ENCODE data around the gene TRIM50.
"Not testable (repeated sequence)": the region's sequence is repeated elsewhere in the genome, so short reads cannot be mapped to it uniquely, and the experiment has no call there.

TRIM50 gene

GRCh38 chr7:73314271-73314670, 13.6 kb downstream of the TRIM50 start:
- H3K9me3 Mint-ChIP-seq, result no peaks in the 10 kb centered on the region
- ATAC-seq (ENCODE audit: low read depth), result no peak

GRCh38 chr7:73313521-73313906, 14.4 kb downstream of the TRIM50 start:
- no peak overlapping the region for H3K27ac Mint-ChIP-seq
- no peaks in the 10 kb centered on the region for H3K9me3 Mint-ChIP-seq
- H3K36me3 Mint-ChIP-seq, result peaks cover 2% of the 10 kb centered on the region
- no peak overlapping the region for H3K4me3 Mint-ChIP-seq
- no peaks in the 10 kb centered on the region for H3K27me3 Mint-ChIP-seq
- H3K4me1 Mint-ChIP-seq, result peaks cover 6% of the 10 kb centered on the region
- ATAC-seq (ENCODE audit: low read depth) (no peak), DNase-seq (ENCODE audit: low spot score in 2 of 2) (no peak)

More at GRCh38 chr7:73314271-73314670, 13.6 kb downstream of the TRIM50 start:
- Mint-ChIP-seq H3K27ac (no peak overlapping the region), H3K36me3 (no peaks in the 10 kb centered on the region), H3K4me3 (no peak overlapping the region), H3K27me3 (no peaks in the 10 kb centered on the region), H3K4me1 (no peaks in the 10 kb centered on the region)
- no peak for DNase-seq (ENCODE audit: low spot score in 2 of 2)

GRCh38 chr7:73312831-73313520, 14.9 kb downstream of the TRIM50 start:
- Mint-ChIP-seq H3K36me3 (peaks cover 2% of the 10 kb centered on the region), H3K4me1 (peaks cover 9% of the 10 kb centered on the region), H3K27ac (no peak overlapping the region), H3K27me3 (no peaks in the 10 kb centered on the region), H3K9me3 (no peaks in the 10 kb centered on the region), H3K4me3 (no peak overlapping the region)
- DNase-seq (ENCODE audit: low spot score in 2 of 2) (no peak), ATAC-seq (ENCODE audit: low read depth) (no peak)

- not testable (repeated sequence) for H3K27me3 Mint-ChIP-seq; ATAC-seq (ENCODE audit: low read depth); H3K27ac Mint-ChIP-seq; DNase-seq (ENCODE audit: low spot score in 2 of 2); H3K4me3 Mint-ChIP-seq; H3K9me3 Mint-ChIP-seq
- Mint-ChIP-seq H3K36me3 (peaks cover 10% of the 10 kb centered on the region), H3K4me1 (peaks cover 20% of the 10 kb centered on the region)
Measured at GRCh38 chr7:73311421-73311820, 16.5 kb downstream of the TRIM50 start.

GRCh38 chr7:73308665-73309214, 19.1 kb downstream of the TRIM50 start, which contains the start of gene NSUN5:
TSS of gene NSUN5 (minus strand) at chr7:73308826. CDS start at chr7:73308790, 36 bp downstream.
- Mint-ChIP-seq H3K9me3 (no peaks in the 10 kb centered on the region), H3K4me1 (peaks cover 23% of the 10 kb centered on the region), H3K4me3 (peak within 1 kb of the TSS; percentile 99), H3K27me3 (no peaks in the 10 kb centered on the region), H3K36me3 (peaks cover 19% of the 10 kb centered on the region), H3K27ac (peak within 1 kb of the TSS; percentile 91)
- peak; percentile 97 for ATAC-seq (ENCODE audit: low read depth)
- DNase-seq (ENCODE audit: low spot score in 2 of 2), result peak; percentile 78 to 88

- peaks cover 23% of the 10 kb centered on the region for H3K4me1 Mint-ChIP-seq
Measured at GRCh38 chr7:73308074-73308664, 19.7 kb downstream of the TRIM50 start.

GRCh38 chr7:73307436-73307835, 20.4 kb downstream of the TRIM50 start:
- Mint-ChIP-seq H3K27me3 (no peaks in the 10 kb centered on the region), H3K9me3 (no peaks in the 10 kb centered on the region), H3K4me3 (peak overlapping the region; percentile 99), H3K4me1 (peaks cover 23% of the 10 kb centered on the region), H3K27ac (no peak overlapping the region), H3K36me3 (peaks cover 21% of the 10 kb centered on the region)
- ATAC-seq (ENCODE audit: low read depth) (no peak), DNase-seq (ENCODE audit: low spot score in 2 of 2) (no peak)

More at GRCh38 chr7:73308074-73308664, 19.7 kb downstream of the TRIM50 start:
- Mint-ChIP-seq H3K27ac (peak overlapping the region; percentile 91), H3K4me3 (peak overlapping the region; percentile 99), H3K36me3 (peaks cover 21% of the 10 kb centered on the region), H3K27me3 (no peaks in the 10 kb centered on the region), H3K9me3 (no peaks in the 10 kb centered on the region)
- peak; percentile 41 for ATAC-seq (ENCODE audit: low read depth)
- no peak for DNase-seq (ENCODE audit: low spot score in 2 of 2)

- Mint-ChIP-seq H3K4me1 (peaks cover 23% of the 10 kb centered on the region), H3K36me3 (peaks cover 21% of the 10 kb centered on the region)
- H3K27ac Mint-ChIP-seq; H3K9me3 Mint-ChIP-seq; H3K4me3 Mint-ChIP-seq; H3K27me3 Mint-ChIP-seq; ATAC-seq (ENCODE audit: low read depth); DNase-seq (ENCODE audit: low spot score in 2 of 2): not testable (repeated sequence)
Measured at GRCh38 chr7:73304612-73305387, 23.1 kb downstream of the TRIM50 start.

- Mint-ChIP-seq H3K4me3 (no peak overlapping the region), H3K4me1 (peaks cover 23% of the 10 kb centered on the region), H3K27ac (no peak overlapping the region), H3K9me3 (no peaks in the 10 kb centered on the region), H3K27me3 (no peaks in the 10 kb centered on the region), H3K36me3 (peaks cover 22% of the 10 kb centered on the region)
- DNase-seq (ENCODE audit: low spot score in 2 of 2) (no peak), ATAC-seq (ENCODE audit: low read depth) (no peak)
Measured at GRCh38 chr7:73304071-73304470, 23.8 kb downstream of the TRIM50 start.

GRCh38 chr7:73303546-73303945, 24.3 kb downstream of the TRIM50 start:
- ATAC-seq (ENCODE audit: low read depth) (no peak), DNase-seq (ENCODE audit: low spot score in 2 of 2) (no peak)
- Mint-ChIP-seq H3K36me3 (peaks cover 21% of the 10 kb centered on the region), H3K27me3 (no peaks in the 10 kb centered on the region), H3K4me3 (no peak overlapping the region), H3K4me1 (peaks cover 18% of the 10 kb centered on the region), H3K9me3 (no peaks in the 10 kb centered on the region), H3K27ac (no peak overlapping the region)

GRCh38 chr7:73302846-73303245, 25.0 kb downstream of the TRIM50 start:
- H3K36me3 Mint-ChIP-seq, result peaks cover 20% of the 10 kb centered on the region
- not testable (repeated sequence) for DNase-seq (ENCODE audit: low spot score in 2 of 2); H3K27ac Mint-ChIP-seq; ATAC-seq (ENCODE audit: low read depth); H3K27me3 Mint-ChIP-seq; H3K9me3 Mint-ChIP-seq; H3K4me3 Mint-ChIP-seq
- H3K4me1 Mint-ChIP-seq, result peaks cover 13% of the 10 kb centered on the region

GRCh38 chr7:73301108-73301507, 26.8 kb downstream of the TRIM50 start:
- not testable (repeated sequence) for H3K27ac Mint-ChIP-seq; H3K4me1 Mint-ChIP-seq; H3K27me3 Mint-ChIP-seq; DNase-seq (ENCODE audit: low spot score in 2 of 2); ATAC-seq (ENCODE audit: low read depth); H3K4me3 Mint-ChIP-seq; H3K9me3 Mint-ChIP-seq
- H3K36me3 Mint-ChIP-seq, result peaks cover 12% of the 10 kb centered on the region

GRCh38 chr7:73299812-73300211, 28.1 kb downstream of the TRIM50 start:
- H3K36me3 Mint-ChIP-seq; ATAC-seq (ENCODE audit: low read depth); H3K27me3 Mint-ChIP-seq; H3K4me1 Mint-ChIP-seq; H3K4me3 Mint-ChIP-seq; DNase-seq (ENCODE audit: low spot score in 2 of 2); H3K27ac Mint-ChIP-seq; H3K9me3 Mint-ChIP-seq: not testable (repeated sequence)

- H3K27me3 Mint-ChIP-seq; H3K4me3 Mint-ChIP-seq; H3K4me1 Mint-ChIP-seq; H3K9me3 Mint-ChIP-seq; DNase-seq (ENCODE audit: low spot score in 2 of 2); H3K36me3 Mint-ChIP-seq; ATAC-seq (ENCODE audit: low read depth); H3K27ac Mint-ChIP-seq: not testable (repeated sequence)
Measured at GRCh38 chr7:73297706-73298105, 30.2 kb downstream of the TRIM50 start.
